Skeletal muscle cell (primary cell): Measurements from ENCODE around the gene SKAP2.

Experiments used
- DNase-seq: peaks from one replicate; pipeline ENCODE4 v3.0.0-alpha.2; 2010; ENCODE audit warnings: low read depth
- H3K4me3 ChIP-seq: 2 replicates; pipeline ENCODE4 v1.5.1; 2011; ENCODE audit warnings: low read depth, mild to moderate bottlenecking, control low read depth, low read length, moderate library complexity

The SKAP2 gene

DNA sequence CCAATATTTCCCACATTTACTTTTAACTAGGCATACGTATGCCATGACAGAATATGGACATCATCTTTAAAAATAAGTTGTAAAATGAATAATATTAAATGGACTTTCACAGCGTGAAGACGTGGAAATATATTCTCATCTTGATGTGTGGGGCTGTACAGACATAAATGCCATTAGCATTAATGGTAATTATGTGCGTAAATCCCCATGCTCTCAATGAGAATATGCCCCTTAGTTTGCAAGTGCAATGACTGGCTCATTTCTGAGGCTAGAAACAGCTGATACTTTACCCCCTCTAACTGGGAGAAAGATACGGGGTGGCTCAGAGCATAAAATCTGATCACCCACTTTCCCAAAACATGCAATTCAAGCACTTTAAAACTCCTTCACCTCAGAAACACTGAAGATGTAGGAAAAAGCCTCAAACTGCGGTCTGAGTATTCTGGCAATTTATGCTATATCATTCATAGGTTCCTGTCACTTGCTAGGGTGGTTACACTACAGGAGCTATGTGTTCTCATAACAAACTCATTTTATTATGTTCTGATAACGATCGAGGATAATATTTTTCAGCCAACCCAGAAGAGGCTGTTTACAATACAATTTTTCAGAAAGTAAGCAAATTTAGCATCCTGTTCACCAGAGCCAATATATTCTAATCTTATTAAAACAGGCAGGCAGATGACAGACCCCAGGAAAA lies 211.8 kb downstream of the SKAP2 start:
- H3K4me3 ChIP-seq: no peak overlapping the region
- DNase-seq: no peak

DNA sequence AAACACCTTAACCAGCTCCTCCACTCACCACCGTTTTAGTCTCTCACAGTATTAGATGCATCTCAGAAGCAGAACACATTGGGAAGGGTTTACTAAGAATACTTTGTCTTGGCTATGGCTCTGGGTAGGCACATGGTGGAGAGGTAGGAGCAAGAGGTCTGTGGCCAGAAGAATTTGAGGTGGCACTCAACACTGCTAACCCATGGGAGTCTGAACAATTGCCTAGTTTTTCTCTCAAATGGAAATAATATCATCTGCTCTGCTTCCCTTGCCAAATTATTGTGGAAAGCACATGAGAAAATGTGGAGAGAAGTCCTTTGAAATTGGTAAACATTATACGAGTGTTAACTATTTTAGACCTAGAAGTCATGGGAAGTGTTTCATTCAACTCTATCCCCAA lies 214.3 kb downstream of the SKAP2 start:
- no peak for DNase-seq
- H3K4me3 ChIP-seq: no peak overlapping the region

DNA sequence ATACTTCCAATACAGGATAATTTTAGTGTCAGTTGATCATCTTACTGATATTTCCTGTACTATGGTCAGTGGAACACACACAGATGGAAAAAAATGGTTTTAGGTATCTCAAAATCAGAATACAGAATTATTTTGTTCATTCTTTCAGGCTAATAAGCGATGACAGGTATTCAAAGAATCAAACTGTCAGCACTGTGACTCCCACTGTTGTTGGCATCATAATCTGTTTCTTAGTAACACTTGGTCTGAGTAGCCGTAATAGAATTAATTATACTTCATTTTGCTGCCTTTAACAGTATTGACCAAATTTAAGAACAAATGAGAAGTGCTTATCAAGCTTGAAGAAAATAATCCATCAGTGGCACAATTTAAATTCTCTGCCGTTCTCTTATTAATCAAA lies 215.0 kb downstream of the SKAP2 start:
- H3K4me3 ChIP-seq: no peak overlapping the region
- DNase-seq: no peak

DNA sequence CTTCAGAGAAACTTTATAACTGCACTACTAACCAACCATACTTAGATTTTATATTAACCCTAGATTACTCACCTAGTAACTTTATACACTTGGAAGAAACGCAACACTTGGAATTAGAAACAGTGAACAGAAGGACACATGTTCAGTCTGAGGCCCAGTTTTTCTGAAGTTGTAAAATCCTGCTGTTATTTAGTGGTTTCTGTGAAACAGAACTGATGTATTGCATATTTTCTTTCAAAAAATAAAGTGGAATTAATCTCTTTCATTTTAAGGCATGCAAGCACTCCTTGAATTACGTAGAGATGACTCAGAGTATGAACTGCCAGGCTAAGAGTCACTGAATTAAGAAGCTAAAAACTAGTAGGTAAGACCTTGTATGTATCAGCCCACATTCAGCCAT lies 215.8 kb downstream of the SKAP2 start:
- peak; percentile 23 for DNase-seq
- no peak overlapping the region for H3K4me3 ChIP-seq

DNA sequence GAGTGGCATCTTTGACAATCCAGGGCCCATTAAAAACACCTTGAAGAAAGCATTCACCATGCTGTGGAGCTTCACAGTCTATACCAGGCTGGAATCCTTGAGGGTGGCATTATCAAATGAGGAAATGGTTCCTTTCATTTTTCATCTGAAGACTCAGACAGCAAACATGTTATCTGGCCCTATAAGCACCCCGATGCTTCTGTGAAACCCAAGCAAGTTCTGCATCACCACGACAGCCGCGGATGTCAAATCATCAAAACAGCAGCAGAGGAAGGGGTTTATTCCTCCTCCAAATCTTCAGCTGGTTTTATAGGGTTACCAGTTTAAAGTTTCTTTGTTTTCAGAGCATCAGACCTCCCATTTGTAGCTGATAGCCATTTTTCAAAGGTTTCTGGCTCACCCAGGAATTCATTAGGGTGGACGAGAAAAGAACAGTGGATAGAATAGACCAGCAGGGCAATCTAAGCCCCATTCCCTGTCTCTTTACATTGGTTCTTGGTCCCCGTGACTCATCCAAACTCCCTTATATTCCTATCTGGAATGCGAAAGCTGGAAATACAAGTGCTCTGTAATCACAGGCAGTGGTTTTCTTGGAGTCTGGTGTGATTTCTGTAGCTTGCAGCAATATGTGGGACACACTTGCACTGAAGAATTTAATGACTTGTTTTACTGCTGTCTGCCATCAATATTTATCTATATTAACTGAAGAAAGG lies 217.9 kb downstream of the SKAP2 start:
- H3K4me3 ChIP-seq: no peak overlapping the region
- no peak for DNase-seq

DNA sequence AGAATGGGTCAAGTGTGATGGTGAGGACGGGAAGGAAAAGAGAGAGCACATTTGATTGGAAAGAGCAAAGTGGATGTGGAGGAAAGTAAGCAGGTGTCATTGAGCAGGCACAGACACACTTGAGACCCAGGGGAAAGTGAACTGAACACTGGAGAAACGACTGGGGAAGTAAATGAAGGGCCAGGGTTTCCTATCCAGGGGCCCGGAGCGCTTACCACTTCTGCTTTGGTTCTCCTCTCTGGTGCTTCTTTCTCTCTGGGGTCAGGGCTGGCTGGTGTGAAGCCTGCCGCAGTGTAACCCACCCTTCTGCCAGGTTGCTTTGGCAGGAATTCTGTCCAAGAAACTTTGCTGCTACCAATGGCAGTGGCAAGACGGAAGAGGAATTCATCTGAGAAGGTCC lies 219.3 kb downstream of the SKAP2 start:
- DNase-seq: no peak
- no peak overlapping the region for H3K4me3 ChIP-seq

DNA sequence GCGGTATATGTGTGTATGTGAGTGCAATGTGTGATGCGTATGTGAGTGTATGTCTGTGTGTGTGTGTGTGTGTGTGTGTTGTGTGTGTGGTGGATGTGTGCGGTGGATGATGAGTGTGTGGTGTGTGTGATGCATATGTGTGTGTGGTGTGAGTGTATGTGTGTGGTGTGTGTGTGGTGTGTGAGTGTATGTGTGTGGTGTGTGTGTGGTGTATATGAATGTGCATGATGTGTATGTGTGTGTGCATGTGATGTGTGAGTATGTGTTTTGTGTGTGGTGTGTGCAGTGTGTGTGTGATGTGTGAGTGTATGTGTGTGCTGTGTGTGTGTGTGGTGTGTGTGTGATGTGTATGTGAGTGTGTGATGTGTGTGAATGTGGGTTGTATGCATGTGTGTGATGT lies 222.0 kb downstream of the SKAP2 start:
- no peak for DNase-seq
- no peak overlapping the region for H3K4me3 ChIP-seq

DNA sequence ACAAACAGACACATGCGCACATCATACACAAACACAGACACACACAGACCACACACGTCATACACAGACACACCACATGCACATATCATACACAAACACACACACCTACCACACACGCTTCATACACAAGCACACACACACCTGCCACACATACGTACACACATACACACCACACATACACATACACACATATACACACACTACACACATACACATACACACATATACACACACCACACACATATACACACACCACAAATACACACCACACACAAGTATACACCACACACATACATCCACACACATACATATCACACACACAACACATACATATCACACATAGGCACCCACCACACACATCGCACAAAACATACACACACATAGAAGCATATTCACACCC lies 224.7 kb downstream of the SKAP2 start:
- no peak overlapping the region for H3K4me3 ChIP-seq
- DNase-seq: no peak

DNA sequence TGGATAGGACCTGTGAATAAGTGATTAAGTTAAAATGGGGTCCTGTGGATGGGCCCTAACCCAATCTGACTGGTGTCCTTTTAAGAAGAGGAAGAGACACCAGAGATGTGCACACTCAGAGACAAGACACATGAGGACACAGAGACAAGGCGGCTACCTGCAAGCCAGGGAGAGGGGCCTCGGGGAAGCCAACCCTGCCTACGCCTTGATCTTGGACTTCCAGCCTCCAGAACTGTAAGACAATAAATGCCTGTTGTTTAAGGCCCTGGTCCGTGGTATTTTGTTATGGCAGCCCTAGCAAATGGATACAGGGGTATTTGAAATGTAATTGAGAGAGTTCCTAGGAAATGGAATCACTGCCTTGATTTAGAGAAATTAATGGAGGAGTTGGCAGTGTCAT lies 225.3 kb downstream of the SKAP2 start:
- no peak for DNase-seq
- no peak overlapping the region for H3K4me3 ChIP-seq

DNA sequence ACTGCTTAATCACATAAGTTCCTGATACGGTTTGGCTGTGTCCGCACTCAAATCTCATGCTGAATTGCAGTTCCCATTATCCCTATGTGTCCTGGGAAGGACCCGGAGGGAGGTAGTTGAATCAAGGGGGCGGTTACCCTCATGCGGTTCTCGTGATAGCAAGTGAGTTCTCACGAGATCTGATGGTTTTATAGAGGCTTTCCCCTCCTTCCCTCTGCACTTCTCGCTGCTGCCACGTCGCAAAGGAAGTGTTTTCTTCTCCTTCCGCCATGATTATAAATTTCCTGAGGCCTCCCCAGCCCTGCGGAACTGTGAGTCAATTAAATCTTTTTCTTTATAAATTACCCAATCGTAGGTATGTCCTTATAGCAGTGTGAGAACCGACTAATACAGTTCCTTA lies 226.2 kb downstream of the SKAP2 start:
- no peak overlapping the region for H3K4me3 ChIP-seq

DNA sequence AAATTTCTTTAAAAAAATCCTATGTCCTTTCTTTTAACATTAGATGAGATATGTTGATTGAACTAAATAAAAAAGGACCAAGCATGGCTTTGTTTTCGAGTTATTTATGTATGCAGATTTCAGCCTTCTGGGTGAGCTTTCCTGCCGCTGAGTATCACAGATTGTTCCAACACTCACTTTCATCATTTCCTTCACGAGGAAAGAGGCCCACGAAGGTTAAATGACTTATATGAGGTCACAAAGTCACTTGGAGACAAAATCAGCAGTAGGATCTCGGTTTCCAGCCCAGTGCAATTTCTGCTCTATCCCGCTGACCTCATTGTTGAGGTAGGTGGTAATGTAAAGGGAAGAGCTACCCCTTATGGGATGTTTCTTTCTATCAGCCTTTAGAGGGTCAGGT lies 226.8 kb downstream of the SKAP2 start:
- no peak overlapping the region for H3K4me3 ChIP-seq
- DNase-seq: no peak

More for the DNA sequence above, 226.2 kb downstream of the SKAP2 start:
- DNase-seq: no peak

DNA sequence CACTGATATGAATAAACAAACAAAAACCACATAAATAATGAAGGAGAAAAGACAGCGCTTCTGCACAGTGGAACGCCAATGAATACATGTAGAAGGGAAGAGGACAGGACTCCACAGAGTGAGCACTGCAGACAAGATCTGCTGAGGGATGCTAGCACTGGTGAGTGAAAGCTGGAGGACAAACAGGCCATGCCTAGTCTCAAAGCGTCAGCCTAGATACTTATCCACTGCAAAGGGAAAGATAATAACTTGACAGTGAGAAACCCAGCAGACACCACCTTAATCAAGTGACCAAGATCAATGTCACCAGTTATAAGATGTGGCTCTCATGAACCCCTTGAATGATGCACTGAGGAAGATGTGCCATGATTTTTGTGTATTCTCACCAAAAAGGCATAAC lies 227.6 kb downstream of the SKAP2 start:
- no peak overlapping the region for H3K4me3 ChIP-seq
- DNase-seq: no peak

DNA sequence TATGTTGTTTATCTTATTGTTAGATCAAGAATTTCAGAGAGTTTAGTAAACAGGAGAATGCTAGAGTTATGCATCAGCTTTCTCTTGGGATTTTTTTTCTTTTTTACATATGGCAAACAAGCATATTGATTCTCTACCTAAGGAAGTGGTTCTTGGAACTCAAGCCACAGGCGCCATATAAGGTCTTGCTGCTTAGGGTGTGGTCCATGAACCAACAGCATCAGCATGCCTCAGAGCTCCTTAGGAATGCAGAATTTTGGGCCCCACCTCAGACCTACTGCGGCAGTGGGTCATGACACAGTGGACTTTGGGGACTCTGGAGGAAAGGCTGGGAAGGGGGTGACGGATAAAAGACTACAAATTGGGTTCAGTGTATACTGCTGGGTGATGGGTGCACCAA lies 230.8 kb downstream of the SKAP2 start:
- DNase-seq: no peak
- no peak overlapping the region for H3K4me3 ChIP-seq

DNA sequence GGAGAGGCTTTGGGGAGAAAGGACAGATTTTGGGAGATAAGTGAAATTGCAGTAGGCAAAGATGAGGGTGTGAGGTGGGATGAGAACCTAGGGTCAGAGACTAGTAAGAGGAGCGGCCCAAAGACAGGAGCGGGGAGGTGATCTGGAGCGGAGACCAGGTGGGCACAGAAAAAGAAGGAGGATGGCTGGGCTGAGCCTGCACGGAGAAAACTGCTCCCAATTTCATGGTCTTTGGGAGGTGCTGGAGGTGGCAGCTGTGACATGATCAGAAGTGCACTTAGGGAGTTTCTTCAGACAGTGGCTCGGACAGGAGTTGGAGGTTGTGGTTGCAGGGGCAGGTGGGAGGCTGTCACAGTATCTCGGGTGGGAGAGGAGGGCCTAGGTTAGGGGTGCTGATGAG lies 232.8 kb downstream of the SKAP2 start:
- DNase-seq: no peak
- H3K4me3 ChIP-seq: no peak overlapping the region

DNA sequence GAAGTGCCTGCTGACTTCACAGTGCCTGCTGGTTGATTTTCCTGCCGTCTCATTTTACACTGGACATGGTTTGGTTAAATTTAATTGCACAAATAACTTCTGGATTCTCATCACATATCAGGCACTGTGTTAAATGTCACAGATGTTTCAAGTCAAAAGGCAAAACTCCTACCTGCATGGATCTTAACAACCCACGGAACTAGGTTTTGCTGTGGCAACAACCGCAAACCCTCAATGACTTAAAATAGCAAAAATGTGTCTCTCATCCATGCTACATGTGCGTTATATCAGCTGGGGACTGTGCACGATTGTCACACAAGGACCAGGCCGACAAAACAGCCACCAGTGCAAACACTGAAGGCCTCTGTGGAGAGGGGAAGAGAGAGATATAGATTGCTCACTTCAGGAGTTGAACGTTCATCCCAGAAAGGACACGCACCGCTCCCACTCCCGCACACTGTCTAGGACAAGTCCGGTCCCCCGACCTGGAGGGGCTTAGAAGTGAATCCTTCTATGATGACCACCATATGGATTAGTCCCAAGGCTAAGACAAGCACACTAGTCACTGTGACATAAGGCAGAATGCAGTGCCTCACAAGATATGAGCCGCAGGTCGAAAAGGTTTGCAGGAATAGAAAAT lies 233.3 kb downstream of the SKAP2 start:
- no peak overlapping the region for H3K4me3 ChIP-seq
- no peak for DNase-seq

DNA sequence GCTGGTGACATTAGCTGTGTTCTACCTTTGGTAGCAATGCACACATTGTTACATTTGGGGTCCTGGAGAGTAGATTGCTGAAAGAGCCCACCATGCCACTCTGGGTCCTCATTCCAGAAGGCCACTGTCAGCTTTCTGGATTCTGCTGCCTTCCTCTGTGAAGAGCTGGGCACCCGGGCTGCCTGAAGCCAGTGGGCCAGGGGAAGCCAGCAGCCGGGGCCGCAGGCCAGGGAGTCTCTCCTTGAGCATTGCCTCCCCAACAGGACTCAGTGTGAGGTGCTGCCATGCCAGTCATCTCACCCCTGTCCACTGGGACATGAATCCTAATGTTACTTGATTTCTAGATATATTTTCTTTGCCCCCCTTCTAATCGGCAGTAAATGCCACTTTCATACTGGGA lies 234.0 kb downstream of the SKAP2 start:
- no peak for DNase-seq
- H3K4me3 ChIP-seq: no peak overlapping the region

DNA sequence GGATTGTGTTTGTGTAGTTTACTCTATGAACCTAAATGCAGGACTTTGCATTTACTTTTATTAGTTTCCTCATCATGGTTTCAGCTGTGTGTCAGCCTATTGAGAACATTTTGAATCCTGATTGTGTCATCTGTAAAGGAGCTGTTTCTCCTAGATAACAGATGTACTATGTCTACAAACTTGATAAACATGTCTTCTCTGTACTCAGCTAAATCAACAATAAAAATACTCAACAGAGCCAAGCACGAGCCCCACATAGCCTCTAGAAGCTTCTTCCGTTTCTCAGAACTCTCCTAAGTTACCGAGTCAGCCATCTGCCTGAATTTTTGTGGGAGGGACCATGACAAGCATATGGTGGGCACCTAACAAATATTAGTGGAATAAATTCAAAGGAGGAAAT lies 234.7 kb downstream of the SKAP2 start:
- H3K4me3 ChIP-seq: no peak overlapping the region
- DNase-seq: no peak

DNA sequence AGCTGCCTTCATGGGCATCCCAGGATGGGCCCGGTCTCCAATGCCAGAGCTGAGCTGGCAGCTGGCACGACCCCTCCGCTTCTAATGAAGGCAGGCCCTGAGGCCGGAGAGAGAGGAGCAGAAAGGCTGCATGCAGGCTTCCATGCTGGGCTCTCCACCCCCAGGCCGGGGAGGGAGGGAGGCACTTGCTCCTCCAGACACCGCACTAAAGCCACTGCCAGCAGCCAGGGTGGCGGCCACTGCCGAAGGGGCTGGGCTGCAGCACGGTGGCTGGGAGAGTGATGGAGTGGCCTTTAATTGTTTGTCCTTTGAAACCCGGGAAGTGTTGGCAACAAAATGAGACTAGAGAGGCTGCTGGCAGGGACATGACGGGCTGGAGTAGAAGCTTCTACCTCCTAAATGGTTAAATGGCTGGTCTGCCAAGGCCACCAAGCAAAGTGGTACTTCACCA lies 236.5 kb downstream of the SKAP2 start:
- no peak for DNase-seq
- no peak overlapping the region for H3K4me3 ChIP-seq

DNA sequence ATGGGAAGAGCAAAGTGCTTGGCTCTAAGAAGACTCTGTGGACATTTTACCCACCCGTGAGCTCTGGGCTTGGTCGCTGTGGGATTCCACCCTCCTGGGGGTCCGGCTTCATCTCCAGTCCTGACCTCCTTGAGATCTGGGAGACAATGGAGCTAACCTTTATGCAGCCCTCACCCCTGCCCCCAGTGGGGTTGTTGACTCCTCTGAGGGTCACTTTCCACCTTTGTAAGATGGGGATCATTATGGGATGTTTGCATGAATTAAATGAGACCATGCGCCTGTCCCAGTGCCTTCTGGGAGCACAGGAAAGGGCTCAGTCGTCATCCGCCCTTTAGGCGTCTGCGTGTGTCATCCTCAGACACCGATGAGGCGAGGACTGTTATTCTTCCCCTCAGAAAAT lies 237.2 kb downstream of the SKAP2 start:
- no peak for DNase-seq
- no peak overlapping the region for H3K4me3 ChIP-seq

DNA sequence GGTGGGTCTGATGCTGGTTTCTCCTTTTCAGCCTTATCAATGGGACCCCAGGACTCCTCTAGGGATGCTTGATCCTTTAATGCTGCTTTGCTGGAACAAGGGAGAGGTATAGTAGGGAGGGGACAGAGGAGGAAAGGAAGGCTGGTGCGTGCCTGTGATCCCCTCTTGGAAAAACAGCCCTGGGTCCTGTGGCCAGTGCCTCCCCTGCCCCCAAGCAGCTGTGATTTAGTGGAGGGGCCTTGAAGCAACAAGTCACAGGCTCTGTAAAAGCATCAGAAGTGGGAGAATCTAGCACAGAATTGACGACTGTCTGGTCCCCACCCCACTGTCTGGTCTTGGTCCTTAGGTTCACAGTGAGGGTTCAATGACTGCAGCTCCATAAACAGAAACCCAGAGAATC lies 237.7 kb downstream of the SKAP2 start:
- DNase-seq: no peak
- no peak overlapping the region for H3K4me3 ChIP-seq

DNA sequence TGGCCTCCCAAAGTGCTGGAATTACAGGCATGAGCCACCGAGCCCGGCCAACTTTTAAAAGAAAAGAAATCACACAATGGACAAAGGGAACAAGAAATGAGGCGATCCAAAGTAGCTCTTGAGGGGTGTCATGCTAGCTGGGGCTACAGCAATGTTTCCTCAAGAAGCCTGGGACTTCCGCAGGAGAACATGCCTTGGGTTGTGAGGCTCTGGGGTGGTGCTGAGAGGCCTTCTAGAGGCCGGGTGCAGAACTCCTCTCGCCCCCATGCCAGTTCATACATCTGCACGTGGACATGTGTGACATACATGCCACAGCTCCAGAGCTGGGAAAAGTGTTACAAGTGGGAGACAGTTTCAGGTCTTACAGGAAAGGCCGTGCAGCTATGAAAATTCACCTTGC lies 238.2 kb downstream of the SKAP2 start:
- DNase-seq: no peak
- no peak overlapping the region for H3K4me3 ChIP-seq
